ENCODE measurements around the gene MGAT5B. TPM values are rescaled to one million over a fixed set of nuclear protein-coding genes. Genes with fewer than 3 reads are reported as not detected.

MGAT5B gene
- total and polyA plus RNA-seq, 4 donors = 0.02 to 0.25 TPM; not detected in 2

- 71% methylated on average over 13 of the region's 13 CpGs for whole genome bisulfite sequencing
- Histone ChIP-seq H3K27ac (ENCODE audit: low read depth in 1 of 2, low read length in 2 of 2) (no peak overlapping the region), H3K27me3 (ENCODE audit: control insufficient read depth in 4 of 4, insufficient read depth in 4 of 4, low read length in 3 of 4) (no peaks in the 10 kb centered on the region), H3K4me1 (ENCODE audit: control insufficient read depth in 4 of 4, insufficient read depth in 4 of 4, low read length in 3 of 4) (no peaks in the 10 kb centered on the region), H3K4me3 (ENCODE audit: low read depth in 1 of 3, low read length in 3 of 3) (no peak overlapping the region), H3K9ac (ENCODE audit: low read depth in 1 of 2, low read length in 2 of 2) (no peak overlapping the region), H3K36me3 (ENCODE audit: control insufficient read depth in 4 of 4, insufficient read depth in 3 of 4, low read depth in 1 of 4, low read length in 3 of 4) (no peaks in the 10 kb centered on the region), H3K9me3 (ENCODE audit: control insufficient read depth in 4 of 4, low read length in 3 of 4) (peaks cover 0 to 2% (median 1%) of the 10 kb centered on the region in 4 donors)
- no peak for TF ChIP-seq YY1 (IDR thresholded peaks at IDR 0.05)
- DNase-seq (ENCODE audit: low spot score) = no peak
These were observed 25.6 kb downstream of the MGAT5B start for GRCh38 chr17:76893623-76894334.

- peaks cover 0 to 2% (median 1%) of the 10 kb centered on the region in 4 donors for H3K9me3 ChIP-seq (ENCODE audit: control insufficient read depth in 4 of 4, low read length in 3 of 4)
- 96% methylated on average over 11 of the region's 11 CpGs for WGBS
- H3K27ac ChIP-seq (ENCODE audit: low read depth in 1 of 2, low read length in 2 of 2) = no peak overlapping the region
- no peaks in the 10 kb centered on the region for H3K4me1 ChIP-seq (ENCODE audit: control insufficient read depth in 4 of 4, insufficient read depth in 4 of 4, low read length in 3 of 4)
- no peak for TF ChIP-seq TAF1 (conservative IDR thresholded peaks at IDR 0.05)
- TF ChIP-seq EGR1 (IDR thresholded peaks at IDR 0.05; ENCODE audit: low read depth in 2 of 2) = no peak
- TF ChIP-seq JUND (IDR thresholded peaks at IDR 0.05) = no peak
- TF ChIP-seq CTCF (IDR thresholded peaks at IDR 0.05; ENCODE audit: low read depth, low read length, missing input control) = no peak
- no peak for TF ChIP-seq FOXA2 (IDR thresholded peaks at IDR 0.05)
- TF ChIP-seq ZBTB33 (IDR thresholded peaks at IDR 0.05) = no peak
- TF ChIP-seq GABPA (IDR thresholded peaks at IDR 0.05 in 1 of 2, conservative IDR thresholded peaks at IDR 0.05 in 1 of 2) = no peak
- TF ChIP-seq YY1 (IDR thresholded peaks at IDR 0.05) = no peak
- no peak for TF ChIP-seq REST (IDR thresholded peaks at IDR 0.05)
- no peak for TF ChIP-seq MAX (IDR thresholded peaks at IDR 0.05)
- no peak for TF ChIP-seq HNF4A (conservative IDR thresholded peaks at IDR 0.05)
- TF ChIP-seq RAD21 (IDR thresholded peaks at IDR 0.05) = no peak
- no peak for TF ChIP-seq SP1 (IDR thresholded peaks at IDR 0.05)
- TF ChIP-seq FOXA1 (IDR thresholded peaks at IDR 0.05) = no peak
- no peak for TF ChIP-seq ATF3 (IDR thresholded peaks at IDR 0.05)
- no peak for TF ChIP-seq HNF4G (IDR thresholded peaks at IDR 0.05)
- no peak for TF ChIP-seq RXRA (IDR thresholded peaks at IDR 0.05)
- TF ChIP-seq NR2F2 (IDR thresholded peaks at IDR 0.05) = no peak
- DNase-seq (ENCODE audit: low spot score) = no peak
- no peak overlapping the region for H3K9ac ChIP-seq (ENCODE audit: low read depth in 1 of 2, low read length in 2 of 2)
- H3K36me3 ChIP-seq (ENCODE audit: control insufficient read depth in 4 of 4, insufficient read depth in 3 of 4, low read depth in 1 of 4, low read length in 3 of 4) = no peaks in the 10 kb centered on the region
- no peaks in the 10 kb centered on the region for H3K27me3 ChIP-seq (ENCODE audit: control insufficient read depth in 4 of 4, insufficient read depth in 4 of 4, low read length in 3 of 4)
- H3K4me3 ChIP-seq (ENCODE audit: low read depth in 1 of 3, low read length in 3 of 3) = no peak overlapping the region
These were observed 26.6 kb downstream of the MGAT5B start for GRCh38 chr17:76894842-76895241.
